Measurements from ENCODE around the gene FAM131A.

The FAM131A gene

GRCh38 chr3:184344579-184345316, 7.3 kb downstream of the FAM131A start:
- H3K27ac ChIP-seq (ENCODE audit: low read length) = no peak overlapping the region
- no peak overlapping the region for H3K9ac ChIP-seq (ENCODE audit: low read length)
- no peak overlapping the region for H3K4me3 ChIP-seq (ENCODE audit: low read length)
- no peaks in the 10 kb centered on the region for H3K9me3 ChIP-seq (ENCODE audit: control insufficient read depth, low read depth, low read length)
- H3K27me3 ChIP-seq (ENCODE audit: control insufficient read depth, insufficient read depth, low read length) = no peaks in the 10 kb centered on the region
- peaks cover 4% of the 10 kb centered on the region for H3K4me1 ChIP-seq (ENCODE audit: control insufficient read depth, low read depth, low read length)
- H3K36me3 ChIP-seq (ENCODE audit: control insufficient read depth, low read depth, low read length) = peaks cover 7% of the 10 kb centered on the region

GRCh38 chr3:184345317-184346144, 8.1 kb downstream of the FAM131A start:
- Histone ChIP-seq H3K36me3 (ENCODE audit: control insufficient read depth, low read depth, low read length) (peaks cover 7% of the 10 kb centered on the region), H3K4me3 (ENCODE audit: low read length) (no peak overlapping the region), H3K27ac (ENCODE audit: low read length) (no peak overlapping the region), H3K9ac (ENCODE audit: low read length) (no peak overlapping the region), H3K27me3 (ENCODE audit: control insufficient read depth, insufficient read depth, low read length) (no peaks in the 10 kb centered on the region), H3K9me3 (ENCODE audit: control insufficient read depth, low read depth, low read length) (no peaks in the 10 kb centered on the region), H3K4me1 (ENCODE audit: control insufficient read depth, low read depth, low read length) (peaks cover 4% of the 10 kb centered on the region)

GRCh38 chr3:184346480-184347190, 9.2 kb downstream of the FAM131A start:
- Histone ChIP-seq H3K4me1 (ENCODE audit: control insufficient read depth, low read depth, low read length) (peaks cover 4% of the 10 kb centered on the region), H3K27ac (ENCODE audit: low read length) (no peak overlapping the region), H3K36me3 (ENCODE audit: control insufficient read depth, low read depth, low read length) (peaks cover 7% of the 10 kb centered on the region)

GRCh38 chr3:184347321-184348056, 10.1 kb downstream of the FAM131A start:
- Histone ChIP-seq H3K27ac (ENCODE audit: low read length) (no peak overlapping the region), H3K9me3 (ENCODE audit: control insufficient read depth, low read depth, low read length) (no peaks in the 10 kb centered on the region), H3K27me3 (ENCODE audit: control insufficient read depth, insufficient read depth, low read length) (no peaks in the 10 kb centered on the region), H3K36me3 (ENCODE audit: control insufficient read depth, low read depth, low read length) (peaks cover 6% of the 10 kb centered on the region), H3K4me3 (ENCODE audit: low read length) (no peak overlapping the region), H3K9ac (ENCODE audit: low read length) (no peak overlapping the region), H3K4me1 (ENCODE audit: control insufficient read depth, low read depth, low read length) (peaks cover 4% of the 10 kb centered on the region)

More at GRCh38 chr3:184346480-184347190, 9.2 kb downstream of the FAM131A start:
- no peaks in the 10 kb centered on the region for H3K9me3 ChIP-seq (ENCODE audit: control insufficient read depth, low read depth, low read length)
- no peak overlapping the region for H3K9ac ChIP-seq (ENCODE audit: low read length)
- no peak overlapping the region for H3K4me3 ChIP-seq (ENCODE audit: low read length)
- no peaks in the 10 kb centered on the region for H3K27me3 ChIP-seq (ENCODE audit: control insufficient read depth, insufficient read depth, low read length)

- Histone ChIP-seq H3K9me3 (ENCODE audit: control insufficient read depth, low read depth, low read length) (no peaks in the 10 kb centered on the region), H3K36me3 (ENCODE audit: control insufficient read depth, low read depth, low read length) (peaks cover 5% of the 10 kb centered on the region), H3K27me3 (ENCODE audit: control insufficient read depth, insufficient read depth, low read length) (no peaks in the 10 kb centered on the region), H3K4me3 (ENCODE audit: low read length) (no peak overlapping the region), H3K9ac (ENCODE audit: low read length) (no peak overlapping the region), H3K27ac (ENCODE audit: low read length) (no peak overlapping the region), H3K4me1 (ENCODE audit: control insufficient read depth, low read depth, low read length) (peaks cover 4% of the 10 kb centered on the region)
Measured at GRCh38 chr3:184348057-184348382, 10.6 kb downstream of the FAM131A start.

- no peaks in the 10 kb centered on the region for H3K27me3 ChIP-seq (ENCODE audit: control insufficient read depth, insufficient read depth, low read length)
- H3K9ac ChIP-seq (ENCODE audit: low read length) = no peak overlapping the region
- H3K36me3 ChIP-seq (ENCODE audit: control insufficient read depth, low read depth, low read length) = peaks cover 5% of the 10 kb centered on the region
- H3K27ac ChIP-seq (ENCODE audit: low read length) = no peak overlapping the region
- H3K4me1 ChIP-seq (ENCODE audit: control insufficient read depth, low read depth, low read length) = peaks cover 4% of the 10 kb centered on the region
- H3K4me3 ChIP-seq (ENCODE audit: low read length) = no peak overlapping the region
- no peaks in the 10 kb centered on the region for H3K9me3 ChIP-seq (ENCODE audit: control insufficient read depth, low read depth, low read length)
Measured at GRCh38 chr3:184349563-184350470, 12.4 kb downstream of the FAM131A start.

GRCh38 chr3:184350618-184351017, 13.2 kb downstream of the FAM131A start:
- H3K36me3 ChIP-seq (ENCODE audit: control insufficient read depth, low read depth, low read length) = peaks cover 12% of the 10 kb centered on the region
- H3K27ac ChIP-seq (ENCODE audit: low read length) = no peak overlapping the region
- H3K27me3 ChIP-seq (ENCODE audit: control insufficient read depth, insufficient read depth, low read length) = no peaks in the 10 kb centered on the region
- H3K9ac ChIP-seq (ENCODE audit: low read length) = no peak overlapping the region
- H3K9me3 ChIP-seq (ENCODE audit: control insufficient read depth, low read depth, low read length) = no peaks in the 10 kb centered on the region
- H3K4me3 ChIP-seq (ENCODE audit: low read length) = no peak overlapping the region
- H3K4me1 ChIP-seq (ENCODE audit: control insufficient read depth, low read depth, low read length) = no peaks in the 10 kb centered on the region

GRCh38 chr3:184351511-184352148, 14.2 kb downstream of the FAM131A start:
- H3K9ac ChIP-seq (ENCODE audit: low read length) = no peak overlapping the region
- H3K4me1 ChIP-seq (ENCODE audit: control insufficient read depth, low read depth, low read length) = no peaks in the 10 kb centered on the region
- peaks cover 20% of the 10 kb centered on the region for H3K36me3 ChIP-seq (ENCODE audit: control insufficient read depth, low read depth, low read length)
- no peak overlapping the region for H3K27ac ChIP-seq (ENCODE audit: low read length)
- no peak overlapping the region for H3K4me3 ChIP-seq (ENCODE audit: low read length)
- H3K27me3 ChIP-seq (ENCODE audit: control insufficient read depth, insufficient read depth, low read length) = no peaks in the 10 kb centered on the region
- no peaks in the 10 kb centered on the region for H3K9me3 ChIP-seq (ENCODE audit: control insufficient read depth, low read depth, low read length)

- Histone ChIP-seq H3K4me1 (ENCODE audit: control insufficient read depth, low read depth, low read length) (no peaks in the 10 kb centered on the region), H3K9ac (ENCODE audit: low read length) (no peak overlapping the region), H3K36me3 (ENCODE audit: control insufficient read depth, low read depth, low read length) (peaks cover 25% of the 10 kb centered on the region), H3K27ac (ENCODE audit: low read length) (no peak overlapping the region), H3K27me3 (ENCODE audit: control insufficient read depth, insufficient read depth, low read length) (no peaks in the 10 kb centered on the region), H3K9me3 (ENCODE audit: control insufficient read depth, low read depth, low read length) (no peaks in the 10 kb centered on the region), H3K4me3 (ENCODE audit: low read length) (no peak overlapping the region)
Measured at GRCh38 chr3:184352149-184352785, 14.9 kb downstream of the FAM131A start.

All from iPS-18a (cell line).